GM19438 (cell line): ENCODE measurements around the gene THAP11.
"Not testable (repeated sequence)": the region's sequence is repeated elsewhere in the genome, so short reads cannot be mapped to it uniquely, and the experiment has no call there.

ENCODE experiments used
- ATAC-seq: cut with Tn5 transposase; IDR thresholded peaks from one replicate; pipeline ENCODE4 v1.9.1; 2021; ENCODE audit warnings: low read depth; ENCODE audit not compliant: unreplicated experiment

THAP11 gene

GRCh38 chr16:67860589-67861398, 18.7 kb downstream of the THAP11 start:
- no peak for ATAC-seq

GRCh38 chr16:67861877-67862276, 19.8 kb downstream of the THAP11 start:
- ATAC-seq: no peak

- ATAC-seq: no peak
Measured at GRCh38 chr16:67862623-67863583, 20.8 kb downstream of the THAP11 start.

- ATAC-seq: not testable (repeated sequence)
Measured at GRCh38 chr16:67864044-67864443, 21.9 kb downstream of the THAP11 start.

- no peak for ATAC-seq
Measured at GRCh38 chr16:67864594-67864993, 22.5 kb downstream of the THAP11 start.

GRCh38 chr16:67865318-67865717, 23.2 kb downstream of the THAP11 start:
- no peak for ATAC-seq

- no peak for ATAC-seq
Measured at GRCh38 chr16:67868290-67868689, 26.2 kb downstream of the THAP11 start.

- no peak for ATAC-seq
Measured at GRCh38 chr16:67869653-67870052, 27.5 kb downstream of the THAP11 start.

- ATAC-seq: no peak
Measured at GRCh38 chr16:67871256-67871655, 29.1 kb downstream of the THAP11 start.

- no peak for ATAC-seq
Measured at GRCh38 chr16:67872131-67872630, 30.1 kb downstream of the THAP11 start.

- peak; percentile 80 for ATAC-seq
Measured at GRCh38 chr16:67872631-67873434, 30.7 kb downstream of the THAP11 start, which contains the start of gene EDC4. Gene EDC4, plus strand, starts transcription at chr16:67873052. Its CDS starts 210 bp downstream, at chr16:67873262.

- no peak for ATAC-seq
Measured at GRCh38 chr16:67873435-67874370, 31.6 kb downstream of the THAP11 start.

GRCh38 chr16:67874372-67874771, 32.3 kb downstream of the THAP11 start:
- ATAC-seq: no peak

- ATAC-seq: no peak
Measured at GRCh38 chr16:67877064-67877463, 34.9 kb downstream of the THAP11 start.

- no peak for ATAC-seq
Measured at GRCh38 chr16:67878232-67878631, 36.1 kb downstream of the THAP11 start.

GRCh38 chr16:67878846-67879245, 36.7 kb downstream of the THAP11 start:
- no peak for ATAC-seq

GRCh38 chr16:67879462-67879861, 37.3 kb downstream of the THAP11 start:
- no peak for ATAC-seq

GRCh38 chr16:67879936-67880335, 37.8 kb downstream of the THAP11 start:
- no peak for ATAC-seq

GRCh38 chr16:67880584-67880983, 38.5 kb downstream of the THAP11 start:
- ATAC-seq: no peak
